Lung (tissue), 12 donors: ENCODE data around the gene HTRA2. TPM values are rescaled to one million over a fixed set of nuclear protein-coding genes. Genes with fewer than 3 reads are reported as not detected.
"Not testable (repeated sequence)": the region's sequence is repeated elsewhere in the genome, so short reads cannot be mapped to it uniquely, and the experiment has no call there.

ENCODE experiments used
- ATAC-seq: fragments of 200-7000 bp; cut with Tn5 transposase; one replicate; pipeline ENCODE4 v1.9.1; 2020; ENCODE audit warnings: moderate number of reproducible peaks; ENCODE audit not compliant: insufficient read depth, low FRiP score
- DNase-seq, 3 donors: peaks; one replicate each; pipeline ENCODE4 v3.0.0-alpha.2; 2013 to 2017
- H3K27ac ChIP-seq, 2 donors: one replicate each; pipeline ENCODE4 v1.5.1; 2013; ENCODE audit warnings: mild to moderate bottlenecking in 2 of 2, moderate library complexity in 2 of 2, control low read depth in 1 of 2, inconsistent platforms in 1 of 2, low read depth in 1 of 2, low read length in 1 of 2
- H3K27me3 ChIP-seq, 3 donors: one replicate each; pipeline ENCODE4 v1.5.1; 2013; ENCODE audit warnings: low read length in 2 of 3; ENCODE audit not compliant: control insufficient read depth in 3 of 3, insufficient read depth in 3 of 3
- H3K36me3 ChIP-seq, 4 donors: one replicate each; pipeline ENCODE4 v1.5.1; 2013; ENCODE audit warnings: low read length in 4 of 4, mild to moderate bottlenecking in 1 of 4, moderate library complexity in 1 of 4; ENCODE audit not compliant: control insufficient read depth in 4 of 4, insufficient read depth in 4 of 4
- H3K4me1 ChIP-seq, 5 donors: one replicate each; pipeline ENCODE4 v1.5.1; 2013; ENCODE audit warnings: low read length in 5 of 5, mild to moderate bottlenecking in 2 of 5, moderate library complexity in 1 of 5; ENCODE audit not compliant: control insufficient read depth in 5 of 5, insufficient read depth in 5 of 5
- H3K4me3 ChIP-seq: one replicate; pipeline ENCODE4 v1.5.1; 2013; ENCODE audit warnings: mild to moderate bottlenecking, control low read depth, moderate library complexity
- H3K9ac ChIP-seq, 2 donors: one replicate each; pipeline ENCODE4 v1.5.1; 2013; ENCODE audit warnings: low read length in 2 of 2, control low read depth in 1 of 2; ENCODE audit not compliant: insufficient read depth in 1 of 2
- H3K9me3 ChIP-seq, 4 donors: one replicate each; pipeline ENCODE4 v1.5.1; 2013; ENCODE audit warnings: low read length in 3 of 4, mild to moderate bottlenecking in 1 of 4, moderate library complexity in 1 of 4; ENCODE audit not compliant: control insufficient read depth in 4 of 4, insufficient read depth in 3 of 4
- CTCF ChIP-seq: IDR thresholded peaks from 2 replicates; pipeline ENCODE4 v1.5.1; 2012; ENCODE audit warnings: mild to moderate bottlenecking; ENCODE audit errors: control extremely low read depth, extremely low read depth
- WGBS, 2 donors: extraction: QIAGEN DNeasy Blood & Tissue Kit; methylation state at CpG; one replicate each; pipeline ENCODE4 v1.1.7; 2013; 5-methylcytosine and 5-hydroxymethylcytosine counted together
- polyA plus RNA-seq, 2 donors: library from polyadenylated mRNA; stranded (reverse); fragments of 200-250 nt; gene quantifications; one replicate each; pipeline ENCODE4 v1.2.1, GENCODE V29; 2013
- total RNA-seq, 2 donors: library from RNA; depleted of rRNA in 1 of 2; stranded (reverse); fragments of >200 nt in 1 of 2; gene quantifications; one replicate each; pipeline ENCODE4 v1.2.1, GENCODE V29; 2014 to 2021
- donor health status: control.
- donor health status: control.
- donor health status: Bipolar disorder and iron deficiency.
- donor health status: healthy.
- donor health status: DM: yes; HTN: yes; CAD: no.

The HTRA2 gene
- total and polyA plus RNA-seq, 4 donors = 26.6 to 42.1 (median 31.6) TPM

GRCh38 chr2:74558284-74559230, 28.8 kb downstream of the HTRA2 start:
- Histone ChIP-seq H3K4me1 (peaks cover 0 to 9% (median 0%) of the 10 kb centered on the region in 5 donors), H3K9ac (no peak overlapping the region), H3K27me3 (peaks cover 0 to 20% (median 11%) of the 10 kb centered on the region in 3 donors), H3K36me3 (peaks cover 0 to 7% (median 0%) of the 10 kb centered on the region in 4 donors), H3K9me3 (no peaks in the 10 kb centered on the region), H3K4me3 (no peak overlapping the region), H3K27ac (no peak overlapping the region)
- ATAC-seq (no peak), DNase-seq (no peak)
- 59 to 64% methylated on average over 7 of the region's 7 CpGs for WGBS, 2 donors
- no peak for TF ChIP-seq CTCF

GRCh38 chr2:74559912-74560311, 30.2 kb downstream of the HTRA2 start:
- 46 to 68% methylated on average over 5 of the region's 5 CpGs for WGBS, 2 donors
- no peak for DNase-seq
- no peak for TF ChIP-seq CTCF
- Histone ChIP-seq H3K9ac (no peak overlapping the region), H3K27me3 (peaks cover 0 to 25% (median 13%) of the 10 kb centered on the region in 3 donors), H3K36me3 (peaks cover 0 to 7% (median 0%) of the 10 kb centered on the region in 4 donors), H3K9me3 (no peaks in the 10 kb centered on the region), H3K4me3 (no peak overlapping the region), H3K4me1 (peaks cover 0 to 5% (median 0%) of the 10 kb centered on the region in 5 donors), H3K27ac (no peak overlapping the region)
- ATAC-seq = no peak

GRCh38 chr2:74560591-74560990, 30.9 kb downstream of the HTRA2 start:
- Histone ChIP-seq H3K4me3 (no peak overlapping the region), H3K27me3 (peaks cover 0 to 25% (median 13%) of the 10 kb centered on the region in 3 donors), H3K4me1 (peaks cover 0 to 3% (median 0%) of the 10 kb centered on the region in 5 donors), H3K36me3 (peaks cover 0 to 7% (median 0%) of the 10 kb centered on the region in 4 donors), H3K27ac (no peak overlapping the region), H3K9me3 (no peaks in the 10 kb centered on the region), H3K9ac (no peak overlapping the region)
- no peak for TF ChIP-seq CTCF
- 65 to 66% methylated on average over 6 of the region's 6 CpGs for WGBS, 2 donors
- ATAC-seq = no peak
- no peak for DNase-seq

GRCh38 chr2:74561022-74561421, 31.3 kb downstream of the HTRA2 start:
- not testable (repeated sequence) for H3K9ac ChIP-seq, ATAC-seq, H3K4me1 ChIP-seq, H3K4me3 ChIP-seq, H3K36me3 ChIP-seq, H3K9me3 ChIP-seq, DNase-seq, H3K27ac ChIP-seq
- H3K27me3 ChIP-seq = peaks cover 0 to 25% (median 13%) of the 10 kb centered on the region in 3 donors
- 98 to 100% methylated on average over 1 of the region's 1 CpG for WGBS, 2 donors
